ENCODE measurements around the gene SLC16A4.

- no peak for TF ChIP-seq ZBTB21 (CRISPR knock-in tag; IDR thresholded peaks at IDR 0.05; ENCODE audit: borderline replicate concordance)
- no peak for TF ChIP-seq USF2 (CRISPR knock-in tag; IDR thresholded peaks at IDR 0.05)
- TF ChIP-seq FOXK1 (CRISPR knock-in tag; IDR thresholded peaks at IDR 0.05), result no peak
- TF ChIP-seq ZNF512 (CRISPR knock-in tag; IDR thresholded peaks at IDR 0.05; ENCODE audit: borderline replicate concordance), result no peak
- no peak for TF ChIP-seq CTCF (IDR thresholded peaks at IDR 0.05)
These were observed 34.1 kb upstream of the SLC16A4 start for GRCh38 chr1:110424699-110425611.
